Amniotic epithelial cell (primary cell): ENCODE measurements around the gene CBR1.

Experiments used
- DNase-seq: peaks from one replicate; pipeline ENCODE4 v3.0.0-alpha.2; 2010; ENCODE audit warnings: low read depth

Gene CBR1

DNA sequence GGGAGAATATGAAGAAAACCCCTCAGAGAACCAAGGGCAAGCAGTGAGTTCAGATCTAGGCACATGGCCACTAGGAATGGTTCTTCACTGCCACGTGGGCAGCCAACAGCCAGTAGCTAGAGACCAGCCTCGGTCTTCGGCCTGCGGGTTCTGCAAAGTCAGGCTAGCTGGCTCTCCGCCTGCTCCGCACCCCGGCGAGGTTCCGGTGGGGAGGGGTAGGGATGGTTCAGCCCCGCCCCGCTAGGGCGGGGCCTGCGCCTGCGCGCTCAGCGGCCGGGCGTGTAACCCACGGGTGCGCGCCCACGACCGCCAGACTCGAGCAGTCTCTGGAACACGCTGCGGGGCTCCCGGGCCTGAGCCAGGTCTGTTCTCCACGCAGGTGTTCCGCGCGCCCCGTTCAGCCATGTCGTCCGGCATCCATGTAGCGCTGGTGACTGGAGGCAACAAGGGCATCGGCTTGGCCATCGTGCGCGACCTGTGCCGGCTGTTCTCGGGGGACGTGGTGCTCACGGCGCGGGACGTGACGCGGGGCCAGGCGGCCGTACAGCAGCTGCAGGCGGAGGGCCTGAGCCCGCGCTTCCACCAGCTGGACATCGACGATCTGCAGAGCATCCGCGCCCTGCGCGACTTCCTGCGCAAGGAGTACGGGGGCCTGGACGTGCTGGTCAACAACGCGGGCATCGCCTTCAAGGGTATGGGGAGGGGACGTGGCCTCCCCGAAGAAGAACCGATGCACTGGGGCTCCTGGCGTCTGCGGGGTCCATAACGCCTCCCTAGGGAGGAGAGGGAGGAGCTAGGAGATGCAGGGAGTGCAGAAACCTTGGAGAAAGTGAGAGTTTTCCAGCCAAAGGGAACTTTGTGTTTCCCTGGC, at the start of gene CBR1:
Gene CBR1, plus strand, starts transcription at position 312 of the 871 bp plus-strand sequence. Its CDS starts 92 bp downstream, at position 404.
- DNase-seq = peak; percentile 94

DNA sequence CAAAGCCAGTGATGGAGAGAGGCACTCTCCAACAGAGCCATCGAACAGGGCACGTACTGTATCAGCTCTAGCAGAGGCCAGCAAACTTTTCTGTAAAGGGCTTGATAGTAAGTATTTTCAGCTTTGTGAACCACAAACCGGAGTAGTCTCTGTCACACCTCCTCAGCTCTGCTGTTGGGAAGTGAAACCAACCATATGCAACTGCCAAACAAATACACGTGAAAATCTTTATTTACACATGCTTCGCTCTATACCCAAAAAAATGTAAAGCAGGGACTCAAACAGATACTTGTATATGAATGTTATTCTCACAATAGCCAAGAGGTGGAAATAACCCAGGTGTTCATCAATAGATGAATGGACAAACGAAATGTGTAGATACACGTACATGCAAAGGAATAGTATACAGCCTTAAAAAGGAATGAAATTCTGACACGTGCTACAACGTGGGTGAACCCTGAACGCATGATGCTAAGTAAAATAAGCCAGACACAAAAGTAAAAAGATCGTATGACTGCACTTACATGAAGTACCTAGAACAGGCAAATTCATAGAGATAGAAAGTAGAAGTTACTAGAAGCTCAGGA, 48.5 kb upstream of the CBR1 start:
- DNase-seq = no peak

DNA sequence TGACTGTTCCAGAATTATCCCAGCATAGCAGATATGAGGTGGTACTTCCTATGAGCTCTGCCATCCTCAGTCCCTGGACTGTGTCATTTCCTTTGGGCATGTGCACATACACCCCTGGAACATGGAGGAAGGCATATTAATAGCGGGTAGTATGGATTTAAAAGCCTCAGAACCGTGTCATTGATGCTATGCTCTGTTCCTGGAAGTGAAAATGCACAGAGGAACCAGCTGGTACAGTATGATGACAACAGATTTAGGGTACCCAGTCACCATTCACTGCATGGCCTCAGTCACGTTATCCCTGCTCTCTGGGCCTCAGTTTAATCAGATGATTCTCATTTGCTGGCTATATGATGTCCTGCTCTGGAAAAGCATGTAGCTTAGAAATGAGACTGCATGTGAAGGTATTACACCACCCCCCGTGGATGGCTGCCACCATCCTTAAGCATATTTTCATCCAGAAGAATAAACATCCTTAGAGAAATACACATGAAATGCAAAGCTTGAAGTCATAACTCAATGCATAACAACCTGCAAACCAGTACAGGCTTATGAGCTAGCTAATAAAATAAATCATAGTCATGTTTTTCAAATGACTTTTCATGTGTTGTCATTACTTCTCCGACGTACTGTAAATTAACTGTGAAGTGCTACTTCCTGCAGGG, 47.3 kb upstream of the CBR1 start:
- peak; percentile 21 for DNase-seq

DNA sequence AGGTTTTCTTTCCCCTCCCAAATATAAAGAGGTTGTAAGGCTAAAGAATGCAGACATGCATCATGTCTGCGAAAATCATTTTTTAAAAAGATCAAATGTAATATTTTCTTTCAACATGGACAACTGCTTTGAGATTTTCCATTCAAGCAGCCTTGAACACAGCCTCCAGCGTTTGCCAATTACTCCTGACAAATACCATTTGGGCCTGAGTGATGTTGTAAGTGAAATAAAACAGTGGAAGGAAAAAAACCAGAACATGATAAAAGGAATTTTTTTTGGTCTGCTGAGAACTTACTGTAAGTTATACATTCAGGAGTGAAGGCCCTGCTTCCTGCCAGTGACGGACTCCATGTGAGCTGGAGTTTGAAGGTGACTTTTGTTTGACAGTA, 46.7 kb upstream of the CBR1 start:
- peak; percentile 60 for DNase-seq

DNA sequence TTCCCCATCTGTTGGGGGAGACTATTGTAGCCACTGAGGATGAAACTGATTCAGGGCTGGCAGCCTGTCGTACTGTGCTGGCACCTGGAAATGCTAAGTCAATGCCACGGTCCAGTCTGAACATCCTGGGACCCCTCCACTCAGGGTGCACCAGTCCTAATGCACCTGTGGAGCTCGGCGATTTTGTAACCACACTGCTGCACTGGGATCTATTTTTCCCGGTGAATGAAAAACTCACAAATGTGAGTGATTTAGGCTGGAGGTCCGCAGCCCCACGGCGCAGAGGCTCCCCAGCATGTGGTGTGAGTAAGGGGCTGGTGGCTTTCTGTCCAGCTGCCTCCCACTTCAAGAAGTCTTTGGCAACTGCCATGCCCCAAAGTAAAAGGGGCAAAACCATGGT, 45.0 kb upstream of the CBR1 start:
- DNase-seq = no peak

DNA sequence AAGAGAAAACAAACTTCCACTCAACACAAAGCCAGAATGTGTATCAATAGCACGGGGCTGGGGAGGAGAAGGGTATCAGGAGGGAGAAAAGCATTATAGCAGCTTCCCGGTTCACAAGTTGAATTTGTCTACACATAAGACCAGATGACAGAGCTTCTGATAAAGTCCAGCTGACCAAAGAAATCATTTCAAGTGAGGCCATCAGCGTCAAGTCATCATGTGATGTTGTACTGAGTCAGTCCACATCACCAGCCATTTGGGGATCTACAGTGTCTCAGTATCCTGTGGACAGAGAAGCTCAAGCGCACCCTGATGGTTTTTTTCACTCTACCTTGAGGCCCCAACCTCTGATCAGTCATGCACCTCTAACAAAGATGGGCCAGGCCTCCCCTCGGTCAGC, 42.5 kb upstream of the CBR1 start:
- DNase-seq = peak; percentile 71

DNA sequence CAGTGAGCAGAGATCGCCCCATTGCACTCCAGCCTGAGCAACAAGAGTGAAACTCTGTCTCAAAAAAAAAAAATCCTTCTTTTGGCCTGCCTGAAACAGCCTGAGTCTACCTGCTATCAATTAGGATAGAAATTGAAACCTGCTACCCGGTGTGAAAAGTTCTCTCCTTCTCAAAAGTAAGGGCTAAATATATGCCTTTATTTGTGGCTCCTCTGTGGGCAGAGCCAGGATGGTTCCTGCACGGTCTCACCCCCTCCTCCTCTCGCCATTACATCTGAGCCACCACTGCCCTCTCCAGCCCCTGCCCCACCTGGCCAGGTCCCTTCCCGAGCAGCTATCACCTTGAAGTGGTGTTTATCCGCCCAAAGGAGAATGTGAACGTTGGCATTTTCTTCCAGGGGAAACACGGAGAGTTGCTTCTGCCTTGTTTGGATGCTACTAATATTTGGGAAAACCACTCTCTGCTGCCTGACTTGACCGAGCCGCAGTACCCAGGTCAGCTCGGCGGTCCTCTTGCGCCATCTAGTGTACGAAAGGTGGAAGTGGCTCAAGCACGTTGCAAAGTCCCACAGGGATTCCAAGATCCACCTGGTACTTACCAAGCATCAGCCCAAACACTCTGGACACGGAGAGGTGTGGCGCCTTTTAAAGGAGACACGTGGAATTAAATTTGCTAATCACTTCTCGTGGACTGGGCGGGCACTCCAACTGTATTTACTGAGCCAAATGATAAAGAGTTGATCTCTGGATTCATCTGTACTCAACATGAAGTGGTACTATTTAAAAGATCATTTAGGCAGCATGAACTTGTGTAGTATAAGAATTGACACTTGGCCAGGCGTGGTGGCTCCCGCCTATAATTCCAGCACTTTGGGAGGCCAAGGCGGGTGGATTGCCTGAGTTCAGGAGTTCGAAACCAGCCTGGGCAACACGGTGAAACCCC, 41.4 kb upstream of the CBR1 start:
- DNase-seq = peak; percentile 53

DNA sequence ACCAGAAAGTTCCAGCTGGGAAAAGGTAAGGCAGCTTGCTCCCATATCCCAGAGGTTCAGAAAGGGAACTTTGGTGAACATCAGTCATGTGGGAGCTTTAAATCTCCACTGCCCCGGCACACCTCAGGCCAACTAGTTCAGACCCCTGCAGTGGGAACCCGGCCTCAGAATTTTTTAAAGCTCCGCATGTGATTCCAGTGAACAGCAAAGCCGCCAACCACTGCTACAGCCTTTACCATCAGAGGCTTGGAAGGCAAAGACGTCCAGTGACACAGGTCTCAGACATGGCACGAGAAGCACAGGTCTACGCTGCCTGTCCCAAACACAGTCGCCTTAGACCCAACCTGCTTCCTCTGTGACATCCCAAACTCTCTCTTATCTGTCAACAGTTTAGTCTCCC, 40.5 kb upstream of the CBR1 start:
- DNase-seq = no peak

DNA sequence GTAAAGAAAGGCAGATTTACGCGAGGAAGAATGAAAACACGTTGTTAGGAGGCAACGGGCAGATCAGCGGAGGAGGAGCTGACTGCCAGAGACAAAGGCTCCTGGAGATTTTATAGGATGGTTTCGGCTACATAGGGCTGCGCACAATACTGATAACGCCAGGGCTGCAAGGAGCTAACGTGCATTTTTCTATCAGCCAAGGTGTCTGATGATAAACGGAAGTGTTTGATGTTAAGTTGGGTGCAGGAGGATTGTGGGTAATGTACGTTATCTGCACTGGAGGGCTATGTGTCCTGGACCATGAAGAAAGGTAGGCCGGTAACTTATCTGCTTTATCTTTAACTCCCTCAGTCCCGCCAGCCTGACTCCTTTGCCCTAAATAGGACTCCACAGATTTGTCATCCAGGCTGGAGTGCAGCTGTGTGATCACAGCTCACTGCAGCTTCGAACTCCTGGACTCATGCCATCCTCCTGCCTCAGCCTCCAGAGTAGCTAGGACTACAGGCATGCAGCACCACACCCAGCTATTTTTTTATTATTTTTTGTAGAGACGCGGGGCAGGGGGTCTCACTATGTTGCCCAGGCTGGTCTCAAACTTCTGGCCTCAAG, 39.1 kb upstream of the CBR1 start:
- DNase-seq = no peak

DNA sequence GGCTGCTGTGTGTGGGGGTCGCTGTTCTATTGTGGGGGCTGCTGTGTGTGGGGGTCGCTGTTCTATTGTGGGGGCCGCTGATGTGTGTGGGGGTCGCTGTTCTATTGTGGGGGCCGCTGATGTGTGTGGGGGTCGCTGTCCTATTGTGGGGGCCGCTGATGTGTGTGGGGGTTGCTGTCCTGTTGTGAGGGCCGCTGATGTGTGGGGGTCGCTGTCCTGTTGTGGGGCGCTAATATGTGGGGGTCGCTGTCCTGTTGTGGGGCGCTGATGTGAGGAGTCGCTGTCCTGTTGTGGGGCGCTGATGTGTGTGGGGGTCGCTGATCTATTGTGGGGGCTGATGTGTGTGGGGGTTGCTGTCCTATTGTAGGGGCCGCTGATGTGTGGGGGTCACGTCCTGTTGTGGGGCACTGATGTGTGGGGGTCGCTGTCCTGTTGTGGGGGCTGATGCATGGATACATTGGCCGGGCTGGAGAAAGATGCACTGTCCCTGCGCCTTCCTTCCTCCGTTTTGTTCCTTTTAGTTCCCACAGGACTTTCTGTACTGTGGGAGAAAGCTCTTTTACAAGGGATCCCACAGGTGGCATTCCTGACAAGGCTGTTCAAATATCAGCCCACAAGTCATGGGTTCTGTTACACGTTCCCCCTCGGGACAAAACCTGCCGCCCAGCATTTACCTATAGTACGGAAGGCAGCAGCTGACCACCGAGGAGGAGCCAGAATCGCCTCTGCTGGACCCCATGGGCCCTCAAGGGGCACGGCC, 37.0 kb upstream of the CBR1 start:
- DNase-seq = no peak

DNA sequence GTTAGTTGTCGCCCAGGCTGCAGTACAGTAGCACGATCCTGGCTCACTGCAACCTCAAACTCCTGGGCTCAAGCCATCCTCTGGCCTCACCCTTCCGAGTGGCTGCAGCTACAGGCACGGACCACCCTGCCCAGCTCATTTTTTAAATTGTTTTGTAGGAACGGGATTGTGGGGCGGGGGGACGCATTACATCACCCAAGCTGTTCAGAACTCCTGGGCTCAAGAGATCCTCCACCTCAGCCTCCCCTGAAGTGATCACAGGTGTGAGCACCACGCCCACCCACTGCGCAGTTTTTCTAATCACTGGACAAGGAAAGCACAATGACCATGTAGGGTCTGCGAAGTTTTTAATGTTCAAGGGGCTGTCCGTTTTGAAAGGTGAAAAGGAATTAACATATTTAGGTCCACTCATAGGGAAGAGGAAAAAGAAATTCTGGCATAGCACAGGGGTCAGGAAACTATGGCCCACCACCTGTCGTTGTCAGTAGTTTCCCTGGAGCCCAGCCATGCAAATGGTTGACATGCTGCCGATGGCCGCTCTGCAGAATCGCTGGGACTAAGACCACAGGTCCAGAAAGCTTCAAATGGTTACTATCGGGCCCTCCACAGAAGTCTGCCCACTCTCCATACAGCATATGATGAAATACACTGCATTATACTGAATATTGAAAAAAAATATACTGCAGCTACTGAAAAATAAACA, 35.5 kb upstream of the CBR1 start:
- DNase-seq = no peak

DNA sequence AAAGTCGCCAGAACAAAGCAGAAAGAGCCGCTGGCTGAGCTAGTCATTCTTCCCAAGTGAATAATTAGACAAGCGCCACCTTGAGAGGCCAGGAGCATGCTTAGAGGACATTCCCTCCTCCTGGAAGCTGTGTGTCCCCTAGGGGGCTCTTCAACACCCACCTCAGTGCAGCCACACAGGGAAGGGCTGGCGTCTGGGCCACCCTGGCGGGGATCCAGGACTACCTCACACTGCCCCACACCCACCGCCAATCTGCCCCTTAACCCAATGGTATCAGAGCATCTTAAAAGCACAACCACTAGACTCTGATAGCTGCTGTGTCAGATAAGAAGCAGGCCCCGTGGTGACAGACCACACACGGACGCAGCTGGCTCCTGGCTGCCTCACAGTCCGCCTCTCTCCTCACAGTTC, 34.4 kb upstream of the CBR1 start:
- DNase-seq = no peak

DNA sequence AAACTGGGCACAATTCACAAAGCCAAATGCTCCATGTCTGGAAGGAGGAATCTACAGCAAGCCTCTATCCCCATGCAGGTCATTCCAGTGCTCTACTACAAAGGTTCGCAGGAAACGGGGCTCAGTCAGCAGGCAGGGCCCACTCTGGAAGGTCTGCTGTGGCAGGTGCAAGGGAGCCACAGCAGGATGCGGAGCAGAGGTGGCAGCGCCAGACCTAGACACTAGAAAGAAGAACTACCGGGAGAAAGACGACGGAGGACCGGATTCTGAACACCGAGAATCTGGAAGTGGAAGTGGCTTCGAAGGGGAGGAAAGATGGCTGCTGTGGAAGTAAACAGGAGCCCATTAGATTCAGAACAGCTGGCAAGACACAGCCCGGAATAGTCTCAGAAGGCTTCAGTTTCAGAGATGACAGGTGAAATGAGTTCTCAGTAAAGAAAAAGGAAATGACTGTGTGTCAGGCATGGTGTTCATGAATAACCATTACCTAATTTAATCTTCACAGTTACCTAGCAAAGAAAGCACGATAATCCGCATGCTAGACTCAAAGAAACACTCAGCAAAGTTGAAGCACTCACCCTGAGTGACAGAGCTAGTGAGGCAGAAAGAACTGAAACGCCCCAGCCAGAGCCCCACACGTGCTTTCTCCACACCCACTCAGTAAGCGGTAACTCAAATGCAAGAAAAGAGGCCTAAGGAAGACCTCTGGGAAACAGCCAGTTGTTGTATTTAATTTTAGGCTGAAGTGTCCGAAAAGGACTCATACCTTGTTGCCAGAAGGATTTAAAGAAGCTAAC, 30.9 kb upstream of the CBR1 start:
- no peak for DNase-seq

DNA sequence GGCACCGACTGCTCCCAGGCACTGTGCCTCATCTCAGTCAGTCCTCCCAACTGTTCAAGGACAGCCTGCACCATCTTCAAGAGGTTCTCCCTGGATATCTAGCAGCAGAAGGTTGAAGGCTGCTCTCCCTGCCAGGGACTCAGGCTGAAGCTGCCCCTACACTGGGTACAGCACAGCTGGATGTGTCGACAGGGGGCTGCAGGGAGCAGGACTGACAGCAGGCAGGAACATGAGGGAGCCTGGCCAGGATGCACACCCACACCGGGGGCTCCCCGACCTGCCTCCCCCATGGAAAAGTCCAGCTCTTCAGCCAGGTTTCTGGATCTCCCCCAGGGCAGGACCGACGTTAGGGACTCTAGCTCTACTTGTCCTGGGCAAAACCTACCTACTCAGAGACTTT, 30.0 kb upstream of the CBR1 start:
- DNase-seq = no peak

DNA sequence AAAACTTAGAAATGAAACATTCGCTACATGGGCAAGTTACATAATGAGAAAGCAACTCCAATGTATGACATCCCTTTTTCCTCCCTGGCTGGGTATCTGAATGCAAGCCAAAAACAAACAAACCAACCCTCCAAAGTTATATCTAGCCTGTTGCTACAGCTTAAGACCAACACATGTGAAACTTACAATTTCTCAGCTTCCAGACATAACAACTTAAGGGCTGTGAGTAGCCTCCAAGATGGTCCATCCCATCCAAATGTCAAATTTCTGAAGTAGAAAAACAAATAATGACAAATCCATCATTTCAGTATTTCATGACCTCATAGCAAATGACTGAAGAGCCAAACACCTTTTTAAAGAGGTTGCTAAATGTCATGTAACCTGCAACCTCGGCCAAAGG, 29.4 kb upstream of the CBR1 start:
- DNase-seq = no peak

DNA sequence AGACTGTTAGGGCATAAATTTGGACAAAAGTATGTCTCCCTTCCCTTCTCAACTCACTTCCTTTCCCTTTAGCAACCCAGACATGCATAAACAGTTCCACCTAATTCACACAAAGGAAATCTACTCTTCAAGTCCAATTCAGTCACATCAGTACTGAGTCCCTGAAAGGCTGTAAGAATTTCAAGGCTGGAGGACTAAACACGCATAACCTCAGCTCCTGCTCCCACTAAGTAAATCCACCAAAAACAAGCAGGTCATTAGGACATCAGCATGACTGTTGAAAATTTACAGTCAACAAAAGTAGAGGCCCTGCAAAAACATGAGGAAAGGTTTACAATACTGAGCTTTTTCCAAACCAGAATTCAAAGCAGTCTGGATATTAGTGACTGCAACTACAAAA, 27.9 kb upstream of the CBR1 start:
- no peak for DNase-seq

DNA sequence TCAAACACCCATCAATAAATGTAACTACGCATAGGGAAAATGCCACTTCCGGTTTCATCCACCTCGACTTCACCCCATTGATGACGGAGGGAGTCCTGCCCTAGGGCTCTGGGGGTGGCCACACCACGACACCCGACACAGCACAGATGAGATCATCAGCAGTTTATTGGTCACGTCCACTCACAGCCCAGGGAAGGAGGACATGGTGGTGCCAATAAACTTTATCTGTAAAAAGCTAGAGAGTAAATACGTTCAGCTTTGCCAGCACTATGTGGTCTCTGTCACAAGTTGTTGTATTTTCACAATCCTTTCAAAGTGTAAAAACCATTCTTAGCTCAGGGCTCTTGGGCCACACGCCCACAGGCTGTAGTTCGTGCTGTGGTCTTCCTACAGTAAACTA, 25.8 kb upstream of the CBR1 start:
- DNase-seq = no peak

DNA sequence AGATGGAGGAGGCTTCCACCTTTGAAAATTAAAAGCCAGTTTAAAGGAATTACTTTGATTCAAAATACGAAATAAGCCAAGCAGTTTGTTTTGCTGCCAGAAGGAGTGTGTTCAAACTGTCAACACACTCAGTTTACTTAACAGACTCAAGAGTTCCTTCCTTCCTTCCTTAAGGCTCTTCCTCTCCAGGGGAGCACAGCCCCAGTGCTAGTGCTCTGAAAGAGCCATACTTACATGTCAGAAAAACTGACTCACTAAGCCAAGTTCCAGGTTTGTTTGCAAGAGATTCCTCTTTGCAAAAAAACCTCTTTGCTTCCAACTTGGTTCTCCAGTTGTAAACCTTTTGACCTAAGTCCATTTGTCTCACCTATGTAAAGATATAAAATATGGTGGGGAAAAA, 23.8 kb upstream of the CBR1 start:
- DNase-seq = no peak

DNA sequence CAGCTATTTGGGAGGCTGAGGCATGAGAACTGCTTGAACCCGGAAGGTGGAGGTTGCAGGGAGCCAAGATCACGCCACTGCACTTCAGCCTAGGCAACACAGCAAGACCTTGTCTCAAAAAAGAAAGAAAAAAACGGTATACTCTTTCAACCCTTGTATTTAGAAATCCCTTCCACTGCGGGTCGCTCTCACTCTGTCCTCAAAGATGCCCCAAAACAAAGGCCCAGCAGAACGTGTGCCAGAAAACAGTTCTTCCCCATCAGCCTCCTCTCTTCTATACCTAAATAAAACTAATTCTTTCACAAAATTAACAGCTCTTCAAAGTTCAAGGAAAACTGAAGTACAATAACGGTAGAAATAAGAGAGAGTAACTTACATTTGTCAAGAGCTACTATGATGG, 22.7 kb upstream of the CBR1 start:
- no peak for DNase-seq
